Measurements from ENCODE around the gene NDUFV1. TPM values are rescaled to one million over a fixed set of nuclear protein-coding genes. Genes with fewer than 3 reads are reported as not detected.

NDUFV1 gene
- total and polyA plus RNA-seq, 9 of the 15 experiments (the other 6 are each of a cell fraction or from before 2014, with no cell fraction given) = 10.8 to 423 (median 209) TPM

DNA sequence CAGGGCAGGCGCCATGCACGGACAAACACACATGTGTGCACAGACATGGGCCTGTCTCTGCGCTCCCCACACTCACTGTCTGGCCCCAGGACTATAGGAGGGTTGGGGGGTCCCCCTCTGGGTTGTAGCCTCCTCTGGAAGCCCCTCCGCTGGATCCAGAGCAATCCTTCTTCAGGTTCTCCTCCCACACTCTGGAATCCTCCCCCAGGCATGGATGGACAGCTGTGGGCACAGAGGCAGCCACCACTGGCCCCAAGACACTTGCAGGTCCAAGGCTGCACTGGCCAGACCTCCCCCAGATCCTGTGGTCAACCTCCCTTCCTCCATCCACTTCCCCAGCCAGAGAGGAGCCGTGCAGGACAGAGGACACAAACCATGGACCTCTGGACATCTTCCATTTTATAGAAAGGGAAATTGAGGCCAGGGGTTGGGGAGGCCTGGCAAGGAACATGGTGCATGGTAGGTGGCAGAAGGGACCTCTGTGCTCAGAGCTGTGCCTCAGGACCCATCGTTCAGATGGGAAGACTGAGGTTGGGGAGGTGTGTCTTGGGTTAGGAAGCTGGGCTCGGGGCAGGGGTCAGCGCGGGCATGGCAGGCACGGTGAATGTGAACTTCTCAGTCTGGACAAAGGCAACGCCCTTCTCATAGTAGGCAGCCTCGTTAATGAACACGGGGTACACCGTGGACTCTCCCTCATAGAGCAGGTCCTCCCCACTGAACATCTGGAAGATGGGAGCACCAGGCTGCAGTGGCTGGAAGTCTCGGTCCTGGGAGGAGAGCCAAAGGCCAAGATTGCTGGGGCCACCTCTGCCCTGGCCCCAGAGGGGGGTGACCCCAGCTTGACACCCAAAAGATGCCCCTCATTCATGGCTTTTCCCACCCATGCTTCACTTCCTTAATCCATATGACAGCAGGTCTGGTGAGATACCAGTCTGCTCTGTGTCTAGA is 35.7 kb downstream of the NDUFV1 start:
- H3K36me3 ChIP-seq (ENCODE audit: control insufficient read depth, insufficient read depth, low read length) = no peaks in the 10 kb centered on the region
- CTCF ChIA-PET (ENCODE audit: low intra/inter-chr PET ratio) = no interaction called here
- FAIRE-seq (no peak), ATAC-seq (no peak), DNase-seq (ENCODE audit: extremely low read depth in 1 of 4, low spot score in 3 of 4) (no peak)
- H3K4me2 ChIP-seq (ENCODE audit: insufficient read depth, low read length) = no peak overlapping the region
- no peaks in the 10 kb centered on the region for H3K9me3 ChIP-seq (replicated peaks; ENCODE audit: control insufficient read depth, insufficient read depth, low read depth, low read length)
- peaks cover 0 to 19% of the 10 kb centered on the region in 2 experiments; a peak in 3 of 5 replicates for H3K27me3 ChIP-seq (ENCODE audit: control insufficient read depth in 2 of 2, insufficient read depth in 2 of 2, low read length in 2 of 2)
- intact Hi-C loops (cut with micrococcal nuclease) = loop anchor here (5.0 to 10.0 kb wide), 2 partner anchors 65 to 162 kb away; no protein-coding TSS in a partner anchor
- H3K9ac ChIP-seq (ENCODE audit: insufficient read depth in 1 of 2, low read depth in 2 of 2, low read length in 2 of 2) = peak overlapping the region in 1 of 2 experiments; percentile 50; a peak in 1 of 4 replicates
- 15% methylated on average over 14 of the region's 15 CpGs for WGBS (ENCODE audit: insufficient coverage, low coverage, missing lambda C conversion rate)
- H3K27ac ChIP-seq (ENCODE audit: extremely low read depth, low read depth, low read length) = no peak overlapping the region
- BruUV-seq (replicated peaks) = no TSS peak
- H2AFZ ChIP-seq (ENCODE audit: low read depth, low read length) = no peak overlapping the region
- H3K4me3 ChIP-seq = no peak overlapping the region
- POLR2A ChIA-PET = no interaction called here
- in situ Hi-C loops (cut with MboI) = no loop called here
- no peaks in the 10 kb centered on the region for H3K79me2 ChIP-seq (ENCODE audit: control insufficient read depth, insufficient read depth, low read length)
- H4K20me1 ChIP-seq (replicated peaks; ENCODE audit: control insufficient read depth, insufficient read depth, low read length) = no peaks in the 10 kb centered on the region
- TF ChIP-seq BCOR (IDR thresholded peaks at IDR 0.05) (peak; percentile 43; the same call in 1 of the 2 replicates), XRCC5 (IDR thresholded peaks at IDR 0.05; ENCODE audit: low read depth, low read length) (no peak), EZH2 (IDR thresholded peaks at IDR 0.05; ENCODE audit: borderline replicate concordance, low read depth, low read length) (no peak), FOXK2 (conservative IDR thresholded peaks at IDR 0.05 in 1 of 2, IDR thresholded peaks at IDR 0.05 in 1 of 2; ENCODE audit: low read depth in 2 of 2) (no peak)
- TF ChIP-seq, protein P1, sequence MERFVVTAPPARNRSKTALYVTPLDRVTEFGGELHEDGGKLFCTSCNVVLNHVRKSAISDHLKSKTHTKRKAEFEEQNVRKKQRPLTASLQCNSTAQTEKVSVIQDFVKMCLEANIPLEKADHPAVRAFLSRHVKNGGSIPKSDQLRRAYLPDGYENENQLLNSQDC (CRISPR knock-in tag; IDR thresholded peaks at IDR 0.05) = no peak
- no peaks in the 10 kb centered on the region for H3K9me1 ChIP-seq (ENCODE audit: control insufficient read depth, insufficient read depth, low read length)
- peaks cover 0 to 56% of the 10 kb centered on the region in 2 experiments; a peak in 3 of 5 replicates for H3K4me1 ChIP-seq (replicated peaks in 1 of 2; ENCODE audit: control insufficient read depth in 2 of 2, insufficient read depth in 2 of 2, low read length in 2 of 2)
